HG03095 (cell line): ENCODE results near the gene VNN1.
"Not testable (repeated sequence)": the region's sequence is repeated elsewhere in the genome, so short reads cannot be mapped to it uniquely, and the experiment has no call there.

Source experiments
- ATAC-seq: cut with Tn5 transposase; IDR thresholded peaks from one replicate; pipeline ENCODE4 v1.9.1; 2021; ENCODE audit warnings: moderate library complexity; ENCODE audit not compliant: unreplicated experiment

Gene VNN1

GRCh38 chr6:132725947-132726607 lies 12.2 kb upstream of the VNN1 start:
- ATAC-seq: no peak

GRCh38 chr6:132725471-132725870 lies 11.6 kb upstream of the VNN1 start:
- no peak for ATAC-seq

DNA sequence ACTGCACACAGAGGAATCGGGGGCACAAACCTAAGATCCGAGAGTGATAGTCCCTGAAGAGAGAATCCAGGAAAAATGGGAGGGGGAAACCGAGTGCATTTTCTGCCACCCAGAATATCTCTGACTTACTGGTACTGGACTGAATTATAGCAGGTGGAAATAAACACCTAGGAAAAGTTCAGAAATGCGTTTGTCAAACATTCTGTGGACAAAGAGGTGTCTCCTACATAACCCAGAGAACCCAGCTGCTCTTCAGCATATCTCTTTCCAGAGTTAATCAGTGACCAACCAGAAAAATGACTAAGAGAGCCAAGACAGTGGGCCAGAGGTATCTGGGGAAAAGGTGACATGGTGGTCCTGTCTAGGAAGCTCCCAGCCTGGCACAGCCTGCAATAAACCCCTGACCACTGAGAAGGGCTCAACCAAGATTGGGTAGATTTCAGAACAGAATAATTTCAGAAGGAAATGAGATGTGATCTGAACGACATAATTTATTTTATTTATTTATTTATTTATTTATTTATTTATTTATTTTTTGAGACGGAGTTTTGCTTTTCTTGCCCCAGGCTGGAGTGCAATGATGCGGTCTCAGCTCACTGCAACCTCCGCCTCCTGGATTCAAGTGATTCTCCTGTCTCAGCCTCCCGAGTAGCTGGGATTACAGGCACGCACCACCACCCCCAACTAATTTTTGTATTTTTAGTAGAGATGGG lies 6.0 kb upstream of the VNN1 start:
- ATAC-seq: no peak

GRCh38 chr6:132715881-132716637 lies 2.2 kb upstream of the VNN1 start:
- ATAC-seq: no peak

DNA sequence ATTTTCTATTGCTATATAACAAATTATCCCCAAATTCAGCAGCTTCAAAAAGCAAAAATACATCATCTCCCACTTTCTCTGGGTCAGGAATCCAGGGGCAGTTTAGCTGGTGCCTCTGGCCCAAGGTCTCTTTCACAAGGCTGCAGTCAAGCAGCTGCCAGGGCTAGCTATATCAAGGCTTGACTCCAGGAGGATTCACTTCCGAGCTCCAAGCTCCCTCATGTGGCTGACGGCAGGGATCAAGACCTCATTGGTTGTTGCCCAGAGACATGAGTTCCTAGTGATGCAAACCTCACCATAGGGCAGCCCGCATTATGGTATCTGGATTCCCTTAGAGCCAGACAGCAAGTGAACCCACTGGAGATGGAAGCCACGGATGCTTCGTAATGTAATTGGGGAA lies 1.3 kb upstream of the VNN1 start:
- ATAC-seq: no peak

DNA sequence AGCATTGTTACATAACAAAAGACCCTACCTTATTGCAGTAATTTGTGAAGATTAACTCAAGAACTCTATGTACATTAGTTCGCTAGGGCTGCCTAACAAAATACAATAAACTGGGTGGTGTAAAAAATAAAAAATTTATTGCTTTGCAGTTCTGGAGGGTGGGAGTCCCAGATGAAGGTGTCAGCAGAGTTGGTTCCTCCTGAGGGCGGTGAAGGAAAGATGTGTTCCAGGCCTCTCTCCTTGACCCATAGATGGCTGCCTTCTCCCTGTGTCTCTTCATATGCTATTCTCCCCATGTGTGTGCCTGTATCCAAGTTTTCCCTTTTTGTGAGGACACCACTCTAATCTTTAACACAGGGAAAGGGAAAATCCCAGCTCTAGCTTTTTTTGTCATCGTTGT lies 305 bp upstream of the VNN1 start:
- ATAC-seq: no peak

DNA sequence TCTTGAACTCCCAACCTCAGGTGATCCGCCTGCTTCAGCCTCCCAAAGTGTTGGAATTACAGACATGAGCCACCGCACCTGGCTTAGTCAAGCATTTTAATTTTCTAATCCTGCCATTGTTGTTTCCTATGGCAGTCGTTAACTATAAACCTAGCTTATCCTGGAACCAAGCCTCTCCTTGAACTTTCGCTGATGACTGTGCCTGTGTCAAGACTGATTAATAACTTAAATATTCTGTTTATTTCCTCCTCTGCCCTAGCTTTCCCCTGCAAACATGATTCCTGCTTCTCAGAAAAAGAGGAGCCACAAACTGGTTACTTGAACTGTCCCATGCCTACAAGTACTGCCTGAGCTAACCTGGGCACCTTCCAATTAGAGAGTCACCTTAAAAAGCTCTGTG lies 1.5 kb downstream of the VNN1 start:
- ATAC-seq: no peak

DNA sequence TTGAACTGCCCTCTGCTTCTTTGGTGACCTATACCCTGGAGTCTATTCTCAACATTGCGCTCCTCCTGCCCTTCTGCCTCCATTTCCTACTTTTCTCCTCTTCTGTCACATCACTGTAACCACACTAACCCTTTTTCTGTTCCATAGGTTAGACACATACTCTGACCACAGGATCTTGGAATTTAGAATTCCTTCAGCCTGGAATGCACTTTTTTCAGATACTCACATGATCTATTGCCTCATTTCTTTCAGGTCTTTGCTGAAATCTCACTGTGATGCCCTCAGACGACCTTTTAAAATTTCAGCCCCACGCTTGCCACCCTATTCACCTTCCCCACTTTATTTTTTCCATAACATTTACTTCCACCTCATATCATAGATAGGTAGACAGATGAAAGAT lies 5.1 kb downstream of the VNN1 start:
- no peak for ATAC-seq

GRCh38 chr6:132708002-132708401 lies 5.9 kb downstream of the VNN1 start:
- ATAC-seq: no peak

DNA sequence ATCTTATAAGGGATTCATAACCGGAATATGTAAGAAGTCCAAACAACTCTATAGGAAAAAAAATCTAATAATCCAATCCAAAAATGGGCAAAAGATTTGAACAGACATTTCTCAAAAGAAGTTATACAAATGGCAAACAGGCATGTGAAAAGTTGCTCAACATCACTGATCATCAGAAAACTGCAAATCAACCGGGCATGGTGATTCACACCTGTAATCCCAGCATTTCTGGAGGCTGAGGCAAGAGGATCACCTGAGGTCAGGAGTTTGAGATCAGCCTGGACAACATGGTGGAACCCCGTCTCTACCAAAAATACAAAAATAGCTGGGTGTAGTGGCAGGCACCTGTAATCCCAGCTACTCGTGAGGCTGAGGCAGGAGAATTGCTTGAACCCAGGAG lies 7.1 kb downstream of the VNN1 start:
- not testable (repeated sequence) for ATAC-seq

DNA sequence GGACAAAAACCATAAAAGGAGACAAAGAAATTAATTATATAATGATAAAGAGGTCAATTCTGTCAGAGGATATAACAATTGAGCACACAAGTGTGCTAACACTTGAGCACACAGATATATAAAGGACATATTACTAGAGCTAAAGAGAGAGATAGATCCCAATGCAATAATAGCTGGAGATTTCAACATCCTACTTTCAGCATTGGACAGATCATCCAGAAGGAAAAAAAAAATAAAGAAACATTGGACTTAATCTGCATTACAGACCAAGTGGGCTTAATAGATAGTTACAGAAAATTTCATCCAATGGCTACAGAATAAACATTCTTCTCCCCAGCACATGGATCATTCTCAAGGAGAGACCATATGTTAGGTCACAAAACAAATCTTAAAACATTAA lies 9.9 kb downstream of the VNN1 start:
- no peak for ATAC-seq

DNA sequence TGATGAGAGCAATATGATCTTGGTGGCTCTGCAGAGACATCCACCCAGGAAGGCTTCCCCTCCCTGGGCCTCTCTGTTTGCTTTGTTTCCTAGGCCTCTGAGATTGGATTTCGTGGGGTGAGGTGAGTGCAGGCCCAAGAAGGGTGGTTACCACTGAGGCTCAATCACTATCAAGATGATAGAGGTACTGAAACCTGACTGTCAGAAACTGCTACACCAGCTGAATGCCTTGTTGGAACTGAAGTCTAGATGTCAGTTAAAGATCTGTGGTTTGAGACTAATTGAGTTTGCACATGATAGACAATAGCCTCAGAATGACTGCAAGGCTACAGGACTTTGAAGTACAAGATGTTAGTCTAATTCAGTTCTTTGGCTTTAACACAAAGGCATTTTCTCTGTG lies 15.2 kb downstream of the VNN1 start:
- peak; percentile 90 for ATAC-seq

GRCh38 chr6:132695773-132696172 lies 18.1 kb downstream of the VNN1 start:
- no peak for ATAC-seq

GRCh38 chr6:132693478-132693877 lies 20.4 kb downstream of the VNN1 start:
- ATAC-seq: no peak

DNA sequence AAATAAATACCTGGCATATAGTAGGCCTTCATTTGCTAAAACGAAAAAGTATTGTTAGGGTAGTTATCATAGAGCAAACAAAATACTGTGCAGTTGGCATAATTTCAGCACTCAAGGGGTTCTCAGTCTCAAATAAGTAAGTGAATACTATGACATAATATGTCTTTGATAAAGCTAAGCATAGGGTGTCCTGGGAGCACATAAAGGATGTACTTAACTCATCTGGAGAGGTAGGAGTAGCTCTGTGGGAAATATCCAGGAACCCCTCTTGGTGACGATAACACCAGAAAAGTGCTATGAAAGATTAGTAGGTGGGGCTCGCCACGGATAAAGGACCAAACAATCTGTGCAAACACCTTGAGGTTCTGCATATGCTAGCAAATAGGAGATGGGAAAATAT lies 23.2 kb downstream of the VNN1 start:
- no peak for ATAC-seq

- no peak for ATAC-seq
Observed at GRCh38 chr6:132687306-132687705, 26.5 kb downstream of the VNN1 start.

DNA sequence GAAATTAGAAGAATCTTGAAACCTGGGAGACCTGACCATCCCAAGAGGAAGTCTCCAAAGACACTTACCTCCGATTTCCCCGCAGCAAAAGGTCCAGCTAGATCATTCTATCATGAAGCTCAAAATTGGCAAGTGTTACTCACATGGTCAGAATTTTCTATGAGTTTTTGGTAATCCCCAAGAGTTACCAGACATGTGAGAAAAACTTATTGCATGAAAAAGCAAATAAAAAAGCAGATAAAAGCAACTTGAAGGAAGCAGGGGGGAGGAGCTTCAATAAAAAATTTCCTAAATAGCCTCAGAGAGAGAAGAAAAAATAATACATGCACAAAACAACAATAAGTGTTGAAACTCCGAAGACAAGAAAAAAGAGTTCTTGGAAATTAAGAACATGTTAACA lies 27.3 kb downstream of the VNN1 start:
- ATAC-seq: no peak

- no peak for ATAC-seq
Observed at GRCh38 chr6:132685009-132685408, 28.8 kb downstream of the VNN1 start.

DNA sequence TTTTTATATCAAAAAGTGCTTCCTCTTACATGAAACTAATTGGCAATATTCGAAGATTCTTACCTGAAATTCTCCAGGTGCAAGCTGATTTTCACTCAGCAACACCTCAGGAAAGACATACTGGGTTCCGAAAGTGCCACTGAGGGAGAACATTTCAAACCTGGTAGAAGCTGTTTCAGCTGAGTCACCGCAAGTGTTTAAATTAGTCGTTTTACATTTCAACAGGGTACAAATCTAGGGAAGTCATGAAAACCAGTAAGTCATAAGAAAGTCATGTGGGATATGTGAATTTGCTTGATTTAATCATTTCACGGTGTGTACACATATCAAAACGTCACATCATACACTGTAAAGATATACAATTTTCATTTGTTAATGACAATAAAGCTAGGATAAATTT lies 29.6 kb downstream of the VNN1 start:
- ATAC-seq: no peak

DNA sequence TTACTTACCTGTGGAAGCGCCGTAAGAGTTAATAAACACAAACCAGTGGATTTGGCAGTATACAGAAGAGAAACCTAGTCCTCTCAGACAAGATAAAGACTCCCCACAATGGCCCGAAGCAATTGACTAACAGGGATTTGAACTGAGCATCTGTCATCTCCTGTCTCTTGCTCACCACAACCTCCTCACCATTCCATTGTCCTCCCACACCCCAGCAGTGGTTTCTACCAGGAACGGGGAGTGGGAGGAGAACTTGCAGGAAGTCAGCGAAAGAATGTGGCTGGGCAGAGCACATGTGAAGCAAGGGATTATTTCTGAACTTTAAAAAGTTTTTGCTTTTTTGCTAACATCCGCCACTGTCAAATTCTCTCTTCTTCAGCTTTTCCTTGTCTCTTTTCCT lies 30.3 kb downstream of the VNN1 start:
- ATAC-seq: no peak

DNA sequence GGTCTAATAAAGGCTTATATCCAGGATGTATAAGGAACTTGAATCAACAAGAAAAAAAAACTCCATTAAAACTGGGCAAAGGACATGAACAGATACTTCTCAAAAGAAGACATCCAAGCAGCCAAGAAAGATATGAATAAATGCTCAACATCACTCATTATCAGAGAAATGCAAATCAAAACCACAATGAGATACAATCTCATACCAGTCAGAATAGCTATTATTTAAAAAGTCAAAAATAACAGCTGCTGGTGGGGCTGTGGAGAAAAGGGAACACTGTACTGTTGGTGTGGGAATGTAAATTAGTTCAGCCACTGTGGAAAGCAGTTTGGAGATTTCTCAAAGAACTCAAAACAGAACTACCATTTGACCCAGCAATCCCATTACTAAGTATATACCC lies 34.8 kb downstream of the VNN1 start:
- ATAC-seq: not testable (repeated sequence)

DNA sequence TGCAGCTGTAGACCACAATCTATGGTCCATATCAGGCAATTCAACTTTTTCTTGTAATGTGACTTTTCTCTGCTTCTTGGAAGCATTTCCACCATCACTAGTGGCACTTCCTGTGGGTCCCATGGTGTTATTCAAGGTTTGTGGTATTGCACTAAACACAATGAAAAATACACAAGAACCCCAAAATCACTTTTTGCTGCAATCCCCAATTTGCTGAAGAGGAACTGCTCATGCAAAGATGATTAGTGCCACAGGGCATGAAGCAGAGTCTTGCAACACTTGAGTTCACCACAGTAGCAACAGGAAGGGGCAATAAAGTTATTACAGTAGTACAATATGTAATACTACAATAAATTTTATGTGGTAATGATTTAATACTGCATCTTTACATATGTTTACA lies 38.1 kb downstream of the VNN1 start:
- no peak for ATAC-seq
